Measurements from ENCODE around the gene RHOU. TPM values are rescaled to one million over a fixed set of nuclear protein-coding genes. Genes with fewer than 3 reads are reported as not detected.
A peak's percentile ranks its signal among the peaks of the same experiment; 100 is the strongest.
"Not testable (repeated sequence)": the region's sequence is repeated elsewhere in the genome, so short reads cannot be mapped to it uniquely, and the experiment has no call there.

RHOU gene
- polyA plus RNA-seq, 5 donors, result 56.1 to 66.0 (median 58.9) TPM

GRCh38 chr1:228754646-228755268 lies 19.5 kb downstream of the RHOU start:
- no peak for DNase-seq

GRCh38 chr1:228755800-228756199 lies 20.5 kb downstream of the RHOU start:
- no peak for DNase-seq

- DNase-seq, result no peak
Observed at GRCh38 chr1:228756457-228756856, 21.2 kb downstream of the RHOU start.

GRCh38 chr1:228758447-228758846 lies 23.2 kb downstream of the RHOU start:
- DNase-seq, result no peak

GRCh38 chr1:228760979-228761378 lies 25.7 kb downstream of the RHOU start:
- DNase-seq, result no peak

- DNase-seq, result no peak
Observed at GRCh38 chr1:228763561-228763960, 28.3 kb downstream of the RHOU start.

- no peak for DNase-seq
Observed at GRCh38 chr1:228765168-228765946, 30.1 kb downstream of the RHOU start.

- DNase-seq, result no peak
Observed at GRCh38 chr1:228766788-228767187, 31.5 kb downstream of the RHOU start.

- DNase-seq, result no peak
Observed at GRCh38 chr1:228767636-228768354, 32.5 kb downstream of the RHOU start.

- DNase-seq, result no peak
Observed at GRCh38 chr1:228768355-228769000, 33.2 kb downstream of the RHOU start.

- DNase-seq, result no peak
Observed at GRCh38 chr1:228770779-228771223, 35.5 kb downstream of the RHOU start.

- DNase-seq, result no peak
Observed at GRCh38 chr1:228772516-228773212, 37.4 kb downstream of the RHOU start.

GRCh38 chr1:228775946-228776345 lies 40.7 kb downstream of the RHOU start:
- not testable (repeated sequence) for DNase-seq

- no peak for DNase-seq
Observed at GRCh38 chr1:228776449-228776848, 41.2 kb downstream of the RHOU start.

- DNase-seq, result no peak
Observed at GRCh38 chr1:228777236-228777635, 42.0 kb downstream of the RHOU start.

- DNase-seq, result no peak
Observed at GRCh38 chr1:228778026-228778425, 42.7 kb downstream of the RHOU start.

GRCh38 chr1:228778466-228778865 lies 43.2 kb downstream of the RHOU start:
- DNase-seq, result no peak

- no peak for DNase-seq
Observed at GRCh38 chr1:228778961-228779360, 43.7 kb downstream of the RHOU start.

- DNase-seq, result peak in 1 of 2 donors; percentile 26
Observed at GRCh38 chr1:228781161-228781808, 46.0 kb downstream of the RHOU start.

GRCh38 chr1:228781809-228782661 lies 46.8 kb downstream of the RHOU start:
- no peak for DNase-seq

Measured in right lung (tissue), 5 donors.